Heart left ventricle (tissue), 13 donors: Measurements from ENCODE around the gene GPR83.

Source experiments
- POLR2A ChIP-seq, 2 donors: fragments of 450-650 bp; IDR thresholded peaks; one replicate each; pipeline ENCODE4 v1.6.1; 2017; ENCODE audit warnings: antibody characterized with exemption in 2 of 2, mild to moderate bottlenecking in 2 of 2, moderate library complexity in 2 of 2
- TF ChIP-seq, protein P1 (sequence below), 12 donors: fragments of 200-600 bp; sonication (generic) in 4 of 12; IDR thresholded peaks; one replicate each; pipeline versions ENCODE4 v1.5.0 to v1.8.0; 2018 to 2022; ENCODE audit warnings: antibody characterized with exemption in 12 of 12, mild to moderate bottlenecking in 5 of 12
- donor health status: ischemic (EF 13 %, LVEDD 7.1; RV severe dilation, severe dysfunction).
- donor health status: DM: no; HTN: yes; CAD: no.
- donor health status: DM: no; HTN: no; CAD: no.
- donor health status: ischemic (EF 25% LVEDD 6.9; RV normal size, moderate dysfunction).
- donor health status: ischemic (EF 25% LVEDD 5.7; RV mildly dilated, moderate dysfunction).
- donor health status: ischemic (EF 35%, LVEDD 5.7; RV mildly dilated, moderate dysfunction).
- donor health status: nonischemic (EF 11% LVEDD 7.7; RV severe dilation, severe dysfunction).
- donor health status: DM: yes; HTN: yes; CAD: no.
- donor health status: PGD.
- donor health status: ischemic (EF 29% LVEDD 5.4; RV normal size, mild dysfunction).
- donor health status: nonischemic (EF 23%, LVEDD 6.1; RV moderate dilation, normal function).

DNA sequence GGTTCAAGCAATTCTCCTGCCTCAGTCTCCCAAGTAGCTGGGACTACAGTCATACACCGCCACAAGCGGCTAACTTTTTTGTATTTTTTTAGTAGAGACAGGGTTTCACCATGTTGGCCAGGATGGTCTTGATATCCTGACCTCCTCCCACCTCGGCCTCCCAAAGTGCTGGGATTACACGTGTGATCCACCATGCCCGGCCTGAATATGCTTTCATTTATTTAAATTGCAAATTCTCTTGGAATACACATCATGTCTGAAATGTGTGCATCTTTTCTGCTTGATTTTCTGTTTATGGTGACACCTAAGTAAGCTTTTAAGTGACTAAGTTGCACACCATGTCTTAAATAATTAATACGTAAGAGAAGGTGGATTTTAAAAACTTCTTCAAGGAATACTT is 65.2 kb downstream of the GPR83 start:
- TF ChIP-seq, protein P1, sequence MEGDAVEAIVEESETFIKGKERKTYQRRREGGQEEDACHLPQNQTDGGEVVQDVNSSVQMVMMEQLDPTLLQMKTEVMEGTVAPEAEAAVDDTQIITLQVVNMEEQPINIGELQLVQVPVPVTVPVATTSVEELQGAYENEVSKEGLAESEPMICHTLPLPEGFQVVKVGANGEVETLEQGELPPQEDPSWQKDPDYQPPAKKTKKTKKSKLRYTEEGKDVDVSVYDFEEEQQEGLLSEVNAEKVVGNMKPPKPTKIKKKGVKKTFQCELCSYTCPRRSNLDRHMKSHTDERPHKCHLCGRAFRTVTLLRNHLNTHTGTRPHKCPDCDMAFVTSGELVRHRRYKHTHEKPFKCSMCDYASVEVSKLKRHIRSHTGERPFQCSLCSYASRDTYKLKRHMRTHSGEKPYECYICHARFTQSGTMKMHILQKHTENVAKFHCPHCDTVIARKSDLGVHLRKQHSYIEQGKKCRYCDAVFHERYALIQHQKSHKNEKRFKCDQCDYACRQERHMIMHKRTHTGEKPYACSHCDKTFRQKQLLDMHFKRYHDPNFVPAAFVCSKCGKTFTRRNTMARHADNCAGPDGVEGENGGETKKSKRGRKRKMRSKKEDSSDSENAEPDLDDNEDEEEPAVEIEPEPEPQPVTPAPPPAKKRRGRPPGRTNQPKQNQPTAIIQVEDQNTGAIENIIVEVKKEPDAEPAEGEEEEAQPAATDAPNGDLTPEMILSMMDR (IDR thresholded peaks at IDR 0.05), result no peak
- no peak for TF ChIP-seq POLR2A (IDR thresholded peaks at IDR 0.05)
